Endothelial cell of umbilical vein (primary cell): ENCODE results near the gene SPRED2. TPM values are rescaled to one million over a fixed set of nuclear protein-coding genes. Genes with fewer than 3 reads are reported as not detected.

Experiments used
- BruUV-seq: library from RNA; stranded (reverse); fragments of 400-500 nt; replicated peaks from 2 replicates; lab custom pipeline; 2021; lab: Mats Ljungman, UMichigan
- CTCF ChIA-PET: fragments of 300-600, 350-600 bp; sonication (Branson Sonifier 250); formaldehyde crosslinking; loops from one replicate; lab custom pipeline; 2021; ENCODE audit warnings: antibody characterized with exemption, inconsistent platforms; lab: Charles Lee
- POLR2A ChIA-PET: fragments of 300-600, 350-600 bp; sonication (Branson Sonifier 250); formaldehyde crosslinking; loops from one replicate; lab custom pipeline; 2021; ENCODE audit warnings: antibody characterized with exemption, inconsistent platforms; lab: Charles Lee
- DNase-seq: peaks from one replicate; pipeline ENCODE4 v3.0.0-alpha.2; 2011; ENCODE audit warnings: low read depth, low spot score
- FAIRE-seq: peaks from 2 replicates; lab custom pipeline; 2011; peaks lifted over from hg19 to GRCh38; lab: Jason Lieb, UNC
- H2AFZ ChIP-seq: 2 replicates; pipeline ENCODE4 v1.6.0; 2012; ENCODE audit warnings: low read depth, low read length, control low read depth, inconsistent platforms
- H3K27ac ChIP-seq: 2 replicates; pipeline ENCODE4 v1.5.1; 2011; ENCODE audit warnings: low read depth, mild to moderate bottlenecking, control low read depth, low read length, moderate library complexity; ENCODE audit not compliant: insufficient read depth
- H3K27me3 ChIP-seq, 2 experiments: 2 replicates each; pipeline versions ENCODE4 v1.6.0 to v1.6.1; 2011; ENCODE audit warnings: low read length in 2 of 2, mixed read lengths in 1 of 2; ENCODE audit not compliant: control insufficient read depth in 2 of 2, insufficient read depth in 2 of 2
- H3K36me3 ChIP-seq, 2 experiments: 2 replicates in 1 of 2; 3 replicates in 1 of 2; pipeline ENCODE4 v1.5.1; 2011; ENCODE audit warnings: low read length in 2 of 2, mild to moderate bottlenecking in 1 of 2, moderate library complexity in 1 of 2; ENCODE audit not compliant: control insufficient read depth in 2 of 2, insufficient read depth in 2 of 2; ENCODE audit errors: extremely low read depth in 1 of 2
- H3K4me1 ChIP-seq: 3 replicates; pipeline ENCODE4 v1.5.1; 2011; ENCODE audit warnings: mild to moderate bottlenecking, low read length; ENCODE audit not compliant: control insufficient read depth, insufficient read depth; ENCODE audit errors: extremely low read depth
- H3K4me2 ChIP-seq: 2 replicates; pipeline ENCODE4 v1.6.1; 2011; ENCODE audit warnings: low read length, control low read depth, mixed read lengths; ENCODE audit not compliant: insufficient read depth
- H3K4me3 ChIP-seq, 3 experiments: fragments of 200-600 bp in 1 of 3; sonication (generic), shearing (Covaris generic) in 1 of 3; replicated peaks in 1 of 3; 2 replicates each; pipeline ENCODE4 v1.5.1; 2011 to 2016; ENCODE audit warnings: control low read depth in 3 of 3, low read length in 3 of 3, mild to moderate bottlenecking in 2 of 3, inconsistent platforms in 1 of 3, low read depth in 1 of 3, moderate library complexity in 1 of 3; ENCODE audit not compliant: insufficient read depth in 1 of 3
- H3K79me2 ChIP-seq: 2 replicates; pipeline ENCODE4 v1.6.0; 2012; ENCODE audit warnings: low read length, inconsistent platforms; ENCODE audit not compliant: control insufficient read depth, insufficient read depth
- H3K9ac ChIP-seq: replicated peaks from 2 replicates; pipeline ENCODE3; 2011; ENCODE audit warnings: low read length, control low read depth; ENCODE audit not compliant: insufficient read depth; ENCODE audit errors: extremely low read depth
- H3K9me1 ChIP-seq: replicated peaks from 3 replicates; pipeline ENCODE4 v1.6.0; 2011; ENCODE audit warnings: mild to moderate bottlenecking, low read length; ENCODE audit not compliant: control insufficient read depth, insufficient read depth; ENCODE audit errors: extremely low read depth
- H3K9me3 ChIP-seq: replicated peaks from 2 replicates; pipeline ENCODE4 v1.5.1; 2012; ENCODE audit warnings: low read length, inconsistent platforms; ENCODE audit not compliant: control insufficient read depth, insufficient read depth
- H4K20me1 ChIP-seq: replicated peaks from 2 replicates; pipeline ENCODE3; 2011; ENCODE audit warnings: mild to moderate bottlenecking, low read length; ENCODE audit not compliant: control insufficient read depth, insufficient read depth; ENCODE audit errors: extremely low read depth
- EZH2 ChIP-seq: IDR thresholded peaks from 2 replicates; pipeline ENCODE4 v1.6.1; 2012; ENCODE audit warnings: borderline replicate concordance, low read depth, mild to moderate bottlenecking, moderate library complexity, low read length, inconsistent platforms; ENCODE audit not compliant: severe bottlenecking
- FOS ChIP-seq: IDR thresholded peaks from 2 replicates; pipeline ENCODE4 v1.6.1; 2011; ENCODE audit warnings: mild to moderate bottlenecking, low read length, moderate library complexity, borderline replicate concordance; ENCODE audit not compliant: insufficient read depth
- GATA2 ChIP-seq: IDR thresholded peaks from 2 replicates; pipeline ENCODE4 v1.7.0; 2011; ENCODE audit warnings: low read depth, mild to moderate bottlenecking, moderate library complexity, mixed read lengths, low read length; ENCODE audit not compliant: insufficient read length, insufficient read depth
- JUN ChIP-seq: IDR thresholded peaks from 2 replicates; pipeline ENCODE4 v1.6.1; 2011; ENCODE audit warnings: borderline replicate concordance, low read depth; ENCODE audit not compliant: insufficient read length, insufficient read depth
- MYC ChIP-seq: IDR thresholded peaks from one replicate; pipeline ENCODE4 v1.6.1; 2011; ENCODE audit warnings: mild to moderate bottlenecking, low read depth, low read length
- POLR2A ChIP-seq: IDR thresholded peaks from 2 replicates; pipeline ENCODE4 v1.6.1; 2012; ENCODE audit warnings: low read depth, mild to moderate bottlenecking, control low read depth, low read length
- POLR2AphosphoS5 ChIP-seq: IDR thresholded peaks from 2 replicates; pipeline ENCODE4 v1.6.1; 2012; ENCODE audit warnings: low read depth, mild to moderate bottlenecking, control low read depth, low read length, moderate library complexity; ENCODE audit not compliant: insufficient read depth
- dilution Hi-C: fragments of 300-500 bp; cut with MboI; formaldehyde crosslinking; loops from one replicate; pipeline ENCODE4 v1.15.0; 2019; ENCODE audit warnings: low sequenced_read_pairs; ENCODE audit not compliant: extremely low pct_ligation_motif_present
- intact Hi-C: fragments of 100-400 bp; cut with micrococcal nuclease; formaldehyde crosslinking; loops from one replicate; pipeline ENCODE4 v1.10.0; 2022
- polyA plus RNA-seq, 4 experiments: library from polyadenylated mRNA; depleted of rRNA in 3 of 4; stranded (reverse) in 3 of 4; unstranded in 1 of 4; fragments of >200 nt; gene quantifications; 2 replicates each; pipeline versions ENCODE4 v1.2.1 to v1.2.3, GENCODE V29; 2011 to 2012; ENCODE audit warnings: missing spikeins in 1 of 4
- total RNA-seq: library from RNA; stranded (reverse); gene quantifications from 2 replicates; pipeline ENCODE4 v1.2.3, GENCODE V29; 2021
- TF ChIP-seq, protein P1 (sequence below), 2 donors: IDR thresholded peaks; 1 replicate in 1 of 2; 2 replicates in 1 of 2; pipeline ENCODE4 v1.5.1; 2011; ENCODE audit warnings: low read length in 2 of 2, mild to moderate bottlenecking in 2 of 2, moderate library complexity in 2 of 2, control low read depth in 1 of 2, inconsistent platforms in 1 of 2, low read depth in 1 of 2; ENCODE audit not compliant: insufficient read depth in 1 of 2; ENCODE audit errors: extremely low read depth in 1 of 2
- TF ChIP-seq, protein P2 (sequence below): IDR thresholded peaks from 2 replicates; pipeline ENCODE4 v1.6.1; 2011; ENCODE audit not compliant: insufficient read depth, insufficient read length

The SPRED2 gene
- total and polyA plus RNA-seq, 2 donors (not counting 3 experiments of a cell fraction or from before 2014, with no cell fraction given), result 3.6 to 9.6 TPM

- H3K36me3 ChIP-seq, result no peaks in the 10 kb centered on the region
- DNase-seq, result no peak
- dilution Hi-C loops (no loop called here), intact Hi-C loops (no loop called here)
- no peaks in the 10 kb centered on the region for H3K79me2 ChIP-seq
- BruUV-seq, result no TSS peak
- no peak overlapping the region for H3K4me2 ChIP-seq
- H3K4me1 ChIP-seq, result no peaks in the 10 kb centered on the region
- no peaks in the 10 kb centered on the region for H3K9me3 ChIP-seq
- no peak overlapping the region for H3K9ac ChIP-seq
- H3K4me3 ChIP-seq, result no peak overlapping the region
- H3K27ac ChIP-seq, result no peak overlapping the region
- H3K9me1 ChIP-seq, result no peaks in the 10 kb centered on the region
- H4K20me1 ChIP-seq, result no peaks in the 10 kb centered on the region
- no peaks in the 10 kb centered on the region for H3K27me3 ChIP-seq
- ChIA-PET CTCF (interaction anchor here (1.0 kb wide), 1 partner anchor 13 kb away, joined by 3 read pairs; no protein-coding TSS in a partner anchor), POLR2A (no interaction called here)
- H2AFZ ChIP-seq, result no peak overlapping the region
- TF ChIP-seq POLR2AphosphoS5, result no peak
- TF ChIP-seq, protein P1, sequence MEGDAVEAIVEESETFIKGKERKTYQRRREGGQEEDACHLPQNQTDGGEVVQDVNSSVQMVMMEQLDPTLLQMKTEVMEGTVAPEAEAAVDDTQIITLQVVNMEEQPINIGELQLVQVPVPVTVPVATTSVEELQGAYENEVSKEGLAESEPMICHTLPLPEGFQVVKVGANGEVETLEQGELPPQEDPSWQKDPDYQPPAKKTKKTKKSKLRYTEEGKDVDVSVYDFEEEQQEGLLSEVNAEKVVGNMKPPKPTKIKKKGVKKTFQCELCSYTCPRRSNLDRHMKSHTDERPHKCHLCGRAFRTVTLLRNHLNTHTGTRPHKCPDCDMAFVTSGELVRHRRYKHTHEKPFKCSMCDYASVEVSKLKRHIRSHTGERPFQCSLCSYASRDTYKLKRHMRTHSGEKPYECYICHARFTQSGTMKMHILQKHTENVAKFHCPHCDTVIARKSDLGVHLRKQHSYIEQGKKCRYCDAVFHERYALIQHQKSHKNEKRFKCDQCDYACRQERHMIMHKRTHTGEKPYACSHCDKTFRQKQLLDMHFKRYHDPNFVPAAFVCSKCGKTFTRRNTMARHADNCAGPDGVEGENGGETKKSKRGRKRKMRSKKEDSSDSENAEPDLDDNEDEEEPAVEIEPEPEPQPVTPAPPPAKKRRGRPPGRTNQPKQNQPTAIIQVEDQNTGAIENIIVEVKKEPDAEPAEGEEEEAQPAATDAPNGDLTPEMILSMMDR (IDR thresholded peaks at IDR 0.05; ENCODE audit: extremely low read depth in 1 of 2, insufficient read depth in 1 of 2, low read depth in 1 of 2, low read length in 2 of 2), result no peak
- TF ChIP-seq MYC, result no peak
- TF ChIP-seq POLR2A, result no peak
- TF ChIP-seq GATA2, result no peak
- TF ChIP-seq EZH2, result no peak
- TF ChIP-seq FOS, result no peak
- TF ChIP-seq JUN, result no peak
- TF ChIP-seq, protein P2, sequence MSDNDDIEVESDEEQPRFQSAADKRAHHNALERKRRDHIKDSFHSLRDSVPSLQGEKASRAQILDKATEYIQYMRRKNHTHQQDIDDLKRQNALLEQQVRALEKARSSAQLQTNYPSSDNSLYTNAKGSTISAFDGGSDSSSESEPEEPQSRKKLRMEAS, result no peak
- no peak for FAIRE-seq
Measured at GRCh38 chr2:65326276-65326675, 106.1 kb downstream of the SPRED2 start.
